Stomach (tissue), 4 donors: Measurements from ENCODE around the gene E2F8.

Source experiments
- CTCF ChIP-seq, 7 experiments: fragments of 450-650 bp in 4 of 7; fragments of 200-600 bp in 3 of 7; sonication (generic) in 3 of 7; IDR thresholded peaks; one replicate each; pipeline ENCODE4 v1.5.1; 2016 to 2019; ENCODE audit warnings: antibody characterized with exemption in 7 of 7, control low read depth in 2 of 7, mild to moderate bottlenecking in 1 of 7
- EP300 ChIP-seq: sonication (generic); formaldehyde crosslinking; IDR thresholded peaks from one replicate; pipeline ENCODE4 v1.6.1; 2017; ENCODE audit warnings: antibody characterized with exemption
- POLR2A ChIP-seq, 4 donors: fragments of 450-650 bp; IDR thresholded peaks; one replicate each; pipeline ENCODE4 v1.6.1; 2016; ENCODE audit warnings: antibody characterized with exemption in 4 of 4, control low read depth in 2 of 4, mild to moderate bottlenecking in 1 of 4, moderate library complexity in 1 of 4
- POLR2AphosphoS5 ChIP-seq, 3 donors: sonication (generic); formaldehyde crosslinking; IDR thresholded peaks; one replicate each; pipeline ENCODE4 v1.6.1; 2016; ENCODE audit warnings: antibody characterized with exemption in 3 of 3

GRCh38 chr11:19204836-19205235 is 35.9 kb downstream of the E2F8 start:
- no peak for TF ChIP-seq CTCF (IDR thresholded peaks at IDR 0.05)
- TF ChIP-seq EP300 = no peak
- TF ChIP-seq POLR2A (IDR thresholded peaks at IDR 0.05) = no peak
- TF ChIP-seq POLR2AphosphoS5 (IDR thresholded peaks at IDR 0.05) = no peak
